OCI-LY7 (cell line): Measurements from ENCODE around the gene MAGEF1.

Experiments used
- EZH2phosphoT487 ChIP-seq: fragments of 200-600 bp; sonication (generic); IDR thresholded peaks from 2 replicates; pipeline ENCODE4 v1.6.1; 2018; ENCODE audit warnings: low read depth, borderline replicate concordance, mild to moderate bottlenecking, mixed run types, antibody characterized with exemption, low read length, moderate library complexity, mixed read lengths
- TF ChIP-seq, protein P1 (sequence below): fragments of 200-600 bp; sonication (generic); conservative IDR thresholded peaks from 2 replicates; pipeline ENCODE4 v1.5.1; 2014; ENCODE audit warnings: mild to moderate bottlenecking, antibody characterized with exemption, low read length, moderate library complexity, mixed read lengths

DNA sequence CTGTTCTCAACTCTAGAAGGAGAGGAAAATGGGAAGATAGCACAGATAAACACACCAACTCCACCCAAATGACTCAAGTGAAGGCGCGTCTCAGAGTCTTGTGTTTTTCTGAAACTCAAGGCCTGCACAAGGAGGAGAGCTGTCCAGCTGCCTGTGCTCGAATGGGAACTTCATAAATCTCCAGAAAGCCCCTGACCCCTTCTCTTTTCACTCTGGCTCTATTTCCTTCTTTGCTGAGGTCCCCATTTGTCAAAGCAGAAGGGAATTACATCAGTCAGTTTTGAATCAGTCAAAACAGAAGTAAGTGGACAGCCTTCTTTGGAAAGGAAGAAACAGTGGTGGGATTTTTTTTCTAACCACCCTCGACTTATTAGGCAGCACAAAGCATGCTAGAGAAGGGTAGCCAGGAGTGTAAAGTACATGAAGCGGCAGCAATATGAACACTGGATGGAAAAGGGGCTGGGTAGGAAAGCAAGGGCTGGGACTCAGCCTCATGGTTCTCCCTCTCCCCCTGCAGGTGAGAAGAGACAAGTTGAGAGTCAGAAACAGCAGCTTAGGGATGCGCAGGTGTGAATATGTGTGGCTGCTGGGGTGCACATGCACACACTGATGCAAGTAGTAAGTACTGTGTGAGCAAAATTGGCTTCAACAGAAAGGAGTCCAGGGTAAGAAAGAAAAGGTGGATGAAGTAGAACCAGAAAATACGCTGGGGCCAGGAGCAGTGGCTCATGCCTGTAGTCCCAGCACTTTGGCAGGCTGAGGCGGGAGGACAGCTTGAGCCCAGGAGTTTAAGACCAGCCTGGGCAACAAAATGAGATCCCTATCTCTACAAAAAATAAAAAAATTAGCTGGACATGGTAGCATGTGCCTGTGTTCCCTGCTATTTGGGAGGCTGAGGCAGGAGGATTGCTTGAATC lies 36.6 kb upstream of the MAGEF1 start:
- TF ChIP-seq, protein P1, sequence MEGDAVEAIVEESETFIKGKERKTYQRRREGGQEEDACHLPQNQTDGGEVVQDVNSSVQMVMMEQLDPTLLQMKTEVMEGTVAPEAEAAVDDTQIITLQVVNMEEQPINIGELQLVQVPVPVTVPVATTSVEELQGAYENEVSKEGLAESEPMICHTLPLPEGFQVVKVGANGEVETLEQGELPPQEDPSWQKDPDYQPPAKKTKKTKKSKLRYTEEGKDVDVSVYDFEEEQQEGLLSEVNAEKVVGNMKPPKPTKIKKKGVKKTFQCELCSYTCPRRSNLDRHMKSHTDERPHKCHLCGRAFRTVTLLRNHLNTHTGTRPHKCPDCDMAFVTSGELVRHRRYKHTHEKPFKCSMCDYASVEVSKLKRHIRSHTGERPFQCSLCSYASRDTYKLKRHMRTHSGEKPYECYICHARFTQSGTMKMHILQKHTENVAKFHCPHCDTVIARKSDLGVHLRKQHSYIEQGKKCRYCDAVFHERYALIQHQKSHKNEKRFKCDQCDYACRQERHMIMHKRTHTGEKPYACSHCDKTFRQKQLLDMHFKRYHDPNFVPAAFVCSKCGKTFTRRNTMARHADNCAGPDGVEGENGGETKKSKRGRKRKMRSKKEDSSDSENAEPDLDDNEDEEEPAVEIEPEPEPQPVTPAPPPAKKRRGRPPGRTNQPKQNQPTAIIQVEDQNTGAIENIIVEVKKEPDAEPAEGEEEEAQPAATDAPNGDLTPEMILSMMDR = peak; percentile 69
- no peak for TF ChIP-seq EZH2phosphoT487
